Kidney (tissue), 14 donors: ENCODE results near the gene PPIC. TPM values are rescaled to one million over a fixed set of nuclear protein-coding genes. Genes with fewer than 3 reads are reported as not detected.

Experiments used
- DNase-seq, 5 donors: peaks; one replicate each; pipeline ENCODE4 v3.0.0-alpha.2; 2013 to 2020
- FAIRE-seq: peaks from 2 replicates; lab custom pipeline; 2012; peaks lifted over from hg19 to GRCh38; lab: Jason Lieb, UNC
- H3K27ac ChIP-seq, 2 donors: one replicate each; pipeline ENCODE4 v1.7.0; 2013; ENCODE audit warnings: low read depth in 2 of 2, low read length in 2 of 2, inconsistent platforms in 1 of 2
- H3K27me3 ChIP-seq: one replicate; pipeline ENCODE4 v1.7.1; 2013; ENCODE audit warnings: low read length, inconsistent platforms; ENCODE audit not compliant: control insufficient read depth, insufficient read depth
- H3K36me3 ChIP-seq, 3 donors: one replicate each; pipeline versions ENCODE4 v1.7.0 to v1.7.1; 2013; ENCODE audit warnings: low read length in 3 of 3, control low read depth in 1 of 3, inconsistent platforms in 1 of 3; ENCODE audit not compliant: insufficient read depth in 3 of 3, control insufficient read depth in 2 of 3
- H3K4me1 ChIP-seq, 3 donors: one replicate each; pipeline versions ENCODE4 v1.7.0 to v1.7.1; 2013; ENCODE audit warnings: low read length in 3 of 3, inconsistent platforms in 1 of 3, low read depth in 1 of 3; ENCODE audit not compliant: control insufficient read depth in 2 of 3, insufficient read depth in 2 of 3
- H3K4me3 ChIP-seq, 3 donors: one replicate each; pipeline versions ENCODE4 v1.7.0 to v1.8.1; 2013; ENCODE audit warnings: low read length in 3 of 3, control low read depth in 1 of 3, inconsistent platforms in 1 of 3
- H3K9ac ChIP-seq, 3 donors: one replicate each; pipeline versions ENCODE4 v1.7.0 to v1.7.1; 2013; ENCODE audit warnings: low read length in 3 of 3, control low read depth in 1 of 3, inconsistent platforms in 1 of 3
- H3K9me3 ChIP-seq, 3 donors: one replicate each; pipeline versions ENCODE4 v1.7.0 to v1.7.1; 2013; ENCODE audit warnings: low read length in 3 of 3, control low read depth in 1 of 3, inconsistent platforms in 1 of 3; ENCODE audit not compliant: control insufficient read depth in 2 of 3, insufficient read depth in 1 of 3
- CTCF ChIP-seq: IDR thresholded peaks from 3 replicates; pipeline ENCODE4 v1.5.1; 2012; ENCODE audit warnings: mild to moderate bottlenecking, moderate library complexity, borderline replicate concordance; ENCODE audit not compliant: insufficient read depth; ENCODE audit errors: extremely low read depth
- intact Hi-C: fragments of 100-400 bp; cut with DNase I; formaldehyde crosslinking; loops from one replicate; pipeline ENCODE4 v1.11.1; 2022
- polyA plus RNA-seq: library from polyadenylated mRNA; stranded (reverse); fragments of 350-450 nt; fragmentation: Illumina TruSeq; extraction: RNeasy Lipid Tissue Mini Kit (QIAGEN cat#74804); gene quantifications from one replicate; pipeline ENCODE4 v1.2.3, GENCODE V29; 2014; ENCODE audit warnings: low read depth, low replicate concordance; ENCODE audit not compliant: insufficient read depth
- total RNA-seq: library from RNA; stranded (reverse); fragmentation: NEBNext Ultra II Directional; extraction: Animal tissue kit (Norgen Biotek cat#: 25700); gene quantifications from one replicate; pipeline ENCODE4 v1.2.1, GENCODE V29; 2021
- donor health status: control.
- donor health status: control.
- donor health status: control.
- donor health status: control.
- donor health status: control.
- donor health status: DM: yes; HTN: yes; CAD: no.
- donor health status: Normal renal cell carcinoma (clear cell type).

PPIC gene
- total and polyA plus RNA-seq, 2 donors from 2014 or later = 46.1 to 49.5 TPM

DNA sequence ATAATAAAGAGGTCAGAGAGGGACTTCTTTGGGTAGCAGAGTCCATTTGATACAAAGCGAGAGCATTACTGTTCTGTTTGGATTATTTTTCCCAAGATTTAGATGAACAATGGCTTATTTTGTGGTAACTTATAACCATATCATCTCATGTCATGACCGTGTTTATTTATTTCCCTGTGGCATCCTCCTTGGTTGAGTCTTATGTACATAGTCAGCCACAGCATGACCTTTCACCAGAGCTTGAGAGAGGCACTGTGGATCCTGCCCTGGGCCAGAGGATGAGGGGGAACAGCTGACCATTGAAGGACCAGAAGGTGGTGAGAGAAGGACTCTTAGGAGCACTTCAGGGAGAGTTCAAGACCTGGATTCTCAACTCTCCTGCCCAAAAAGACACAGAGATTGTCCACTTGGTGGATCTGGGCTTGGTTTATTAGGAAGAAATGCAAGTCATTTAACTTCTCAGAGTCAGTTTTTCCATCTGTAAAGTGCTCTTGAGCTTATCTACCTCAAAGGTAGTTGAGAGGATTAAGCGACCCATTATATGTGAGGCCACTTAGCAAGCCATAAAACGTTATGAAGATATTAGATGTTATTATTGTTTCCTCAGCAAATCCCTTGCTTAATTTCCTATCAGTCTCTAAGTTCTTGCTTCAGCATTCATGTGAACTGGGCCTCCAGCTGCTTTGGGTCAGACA lies 51.4 kb downstream of the PPIC start:
- no peak for DNase-seq
- Histone ChIP-seq H3K4me3 (no peak overlapping the region), H3K4me1 (no peaks in the 10 kb centered on the region), H3K27me3 (no peaks in the 10 kb centered on the region), H3K9ac (no peak overlapping the region), H3K27ac (no peak overlapping the region), H3K9me3 (no peaks in the 10 kb centered on the region), H3K36me3 (no peaks in the 10 kb centered on the region)
- intact Hi-C loops = no loop called here
- TF ChIP-seq CTCF = no peak
- no peak for FAIRE-seq

GRCh38 chr5:122984425-122984824 lies 52.1 kb downstream of the PPIC start:
- Histone ChIP-seq H3K9ac (no peak overlapping the region), H3K27ac (no peak overlapping the region), H3K4me1 (no peaks in the 10 kb centered on the region), H3K27me3 (no peaks in the 10 kb centered on the region), H3K9me3 (no peaks in the 10 kb centered on the region), H3K36me3 (no peaks in the 10 kb centered on the region), H3K4me3 (no peak overlapping the region)
- TF ChIP-seq CTCF = no peak
- intact Hi-C loops = no loop called here
- DNase-seq = no peak
- no peak for FAIRE-seq

DNA sequence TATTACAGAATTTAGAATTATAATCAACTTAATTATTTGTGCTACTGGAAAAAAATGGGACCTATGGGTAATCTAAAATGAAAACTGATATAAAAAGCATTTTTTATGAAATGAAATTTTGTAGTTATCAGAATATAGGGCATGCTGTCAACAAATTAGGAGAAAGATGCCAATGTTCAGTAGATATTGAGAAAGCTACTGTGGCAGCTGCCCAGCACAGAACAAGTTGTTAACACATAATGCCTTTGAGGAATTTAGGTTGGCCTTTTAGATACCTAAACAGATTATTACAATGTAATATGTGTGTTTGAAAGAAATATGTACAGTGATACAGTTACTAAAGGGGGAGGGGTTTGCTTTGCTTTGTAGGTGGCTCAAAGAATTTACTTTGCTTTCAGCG lies 54.1 kb downstream of the PPIC start:
- Histone ChIP-seq H3K9ac (no peak overlapping the region), H3K4me3 (no peak overlapping the region), H3K27ac (no peak overlapping the region), H3K9me3 (no peaks in the 10 kb centered on the region), H3K4me1 (no peaks in the 10 kb centered on the region), H3K27me3 (no peaks in the 10 kb centered on the region), H3K36me3 (no peaks in the 10 kb centered on the region)
- TF ChIP-seq CTCF = no peak
- no peak for DNase-seq
- intact Hi-C loops = no loop called here
- FAIRE-seq = no peak

DNA sequence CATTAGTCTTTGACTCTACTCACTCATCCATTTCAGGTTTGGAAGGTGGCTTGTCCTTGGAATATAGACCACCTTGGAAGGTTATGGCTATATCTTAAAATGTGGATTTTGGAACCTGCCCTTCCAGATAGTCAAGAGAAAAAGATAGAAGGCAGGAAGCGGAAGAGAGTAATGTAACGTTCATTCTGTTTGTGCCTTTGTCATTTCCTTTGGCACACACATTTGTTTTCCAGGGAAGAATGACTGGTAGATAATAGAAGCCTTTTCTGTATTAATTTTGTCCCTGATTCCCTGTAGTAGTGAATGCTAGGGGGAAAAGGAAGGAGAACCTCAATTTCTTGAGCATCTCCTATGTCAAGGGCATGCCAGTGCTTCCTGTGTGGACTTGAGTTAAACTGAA lies 54.7 kb downstream of the PPIC start:
- Histone ChIP-seq H3K9ac (no peak overlapping the region), H3K27me3 (no peaks in the 10 kb centered on the region), H3K9me3 (no peaks in the 10 kb centered on the region), H3K4me1 (no peaks in the 10 kb centered on the region), H3K36me3 (no peaks in the 10 kb centered on the region), H3K27ac (no peak overlapping the region), H3K4me3 (no peak overlapping the region)
- intact Hi-C loops = no loop called here
- no peak for TF ChIP-seq CTCF
- no peak for FAIRE-seq
- DNase-seq = no peak
